CD14-positive monocyte (primary cell): ENCODE measurements around the gene CARD8. TPM values are rescaled to one million over a fixed set of nuclear protein-coding genes. Genes with fewer than 3 reads are reported as not detected.

Source experiments
- DNase-seq, 3 donors: peaks; one replicate each; pipeline ENCODE4 v3.0.0-alpha.2; 2011 to 2022
- H2AFZ ChIP-seq: 2 replicates; pipeline ENCODE4 v1.6.0; 2012; ENCODE audit warnings: mild to moderate bottlenecking, low read depth, low read length, inconsistent platforms; ENCODE audit not compliant: insufficient read depth, poor library complexity, severe bottlenecking
- H3K27ac ChIP-seq, 2 donors: 1 replicate in 1 of 2; 2 replicates in 1 of 2; pipeline ENCODE4 v1.5.1; 2012 to 2013; ENCODE audit warnings: low read length in 2 of 2, control low read depth in 1 of 2, inconsistent platforms in 1 of 2, low read depth in 1 of 2, mild to moderate bottlenecking in 1 of 2
- H3K27me3 ChIP-seq, 2 donors: one replicate each; pipeline versions ENCODE4 v1.6.0 to v1.6.1; 2011 to 2013; ENCODE audit warnings: low read length in 2 of 2; ENCODE audit not compliant: control insufficient read depth in 2 of 2, insufficient read depth in 2 of 2
- H3K36me3 ChIP-seq, 2 donors: replicated peaks in 1 of 2; 1 replicate in 1 of 2; 2 replicates in 1 of 2; pipeline versions ENCODE4 v1.5.1 to v1.6.1; 2012 to 2013; ENCODE audit warnings: low read length in 2 of 2, control low read depth in 1 of 2, inconsistent platforms in 1 of 2, mild to moderate bottlenecking in 1 of 2; ENCODE audit not compliant: insufficient read depth in 2 of 2, control insufficient read depth in 1 of 2
- H3K4me1 ChIP-seq, 2 donors: 1 replicate in 1 of 2; 2 replicates in 1 of 2; pipeline versions ENCODE4 v1.5.1 to v1.6.1; 2012 to 2013; ENCODE audit warnings: low read length in 2 of 2, control low read depth in 1 of 2, inconsistent platforms in 1 of 2, mild to moderate bottlenecking in 1 of 2, moderate library complexity in 1 of 2; ENCODE audit not compliant: insufficient read depth in 2 of 2, control insufficient read depth in 1 of 2
- H3K4me2 ChIP-seq: replicated peaks from 2 replicates; pipeline ENCODE3; 2012; ENCODE audit warnings: low read length, moderate library complexity, mild to moderate bottlenecking; ENCODE audit not compliant: poor library complexity, severe bottlenecking; ENCODE audit errors: extremely low read depth
- H3K4me3 ChIP-seq, 3 experiments: fragments of 200-600 bp in 1 of 3; sonication (generic) in 1 of 3; replicated peaks in 1 of 3; 1 replicate in 2 of 3; 2 replicates in 1 of 3; pipeline ENCODE4 v1.5.1; 2011 to 2013; ENCODE audit warnings: low read length in 3 of 3, mild to moderate bottlenecking in 3 of 3, control low read depth in 2 of 3, low read depth in 2 of 3, inconsistent platforms in 1 of 3, moderate library complexity in 1 of 3
- H3K79me2 ChIP-seq: 2 replicates; pipeline ENCODE4 v1.6.0; 2012; ENCODE audit warnings: mild to moderate bottlenecking, control low read depth, inconsistent platforms, low read length, moderate library complexity; ENCODE audit not compliant: insufficient read depth
- H3K9ac ChIP-seq: 2 replicates; pipeline ENCODE4 v1.6.0; 2017; ENCODE audit warnings: low read length, mild to moderate bottlenecking; ENCODE audit not compliant: insufficient read depth, poor library complexity, severe bottlenecking
- H3K9me3 ChIP-seq, 2 donors: replicated peaks in 1 of 2; 1 replicate in 1 of 2; 2 replicates in 1 of 2; pipeline versions ENCODE4 v1.5.1 to v1.6.1; 2012 to 2013; ENCODE audit warnings: low read length in 2 of 2, control low read depth in 1 of 2; ENCODE audit not compliant: control insufficient read depth in 1 of 2, insufficient read depth in 1 of 2
- H4K20me1 ChIP-seq: 2 replicates; pipeline ENCODE4 v1.6.0; 2012; ENCODE audit warnings: mild to moderate bottlenecking, low read length, control low read depth, moderate library complexity; ENCODE audit not compliant: insufficient read depth
- H3K27ac Mint-ChIP-seq, 7 donors: one replicate each; pipeline ENCODE4 v1.8.0; 2020; ENCODE audit warnings: mild to moderate bottlenecking in 7 of 7, mixed read lengths in 7 of 7, moderate library complexity in 6 of 7, inconsistent platforms in 2 of 7
- H3K27me3 Mint-ChIP-seq, 3 donors: one replicate each; pipeline ENCODE4 v1.8.0; 2021 to 2022; ENCODE audit warnings: low read depth in 3 of 3, mild to moderate bottlenecking in 3 of 3, mixed read lengths in 3 of 3, moderate library complexity in 3 of 3, inconsistent platforms in 1 of 3
- H3K36me3 Mint-ChIP-seq, 2 donors: one replicate each; pipeline ENCODE4 v1.8.0; 2020; ENCODE audit warnings: mixed read lengths in 2 of 2, inconsistent platforms in 1 of 2, mild to moderate bottlenecking in 1 of 2
- H3K4me1 Mint-ChIP-seq: one replicate; pipeline ENCODE4 v1.8.0; 2020; ENCODE audit warnings: mild to moderate bottlenecking, mixed read lengths
- H3K4me3 Mint-ChIP-seq, 2 donors: one replicate each; pipeline ENCODE4 v1.8.0; 2020; ENCODE audit warnings: mild to moderate bottlenecking in 2 of 2, mixed read lengths in 2 of 2, moderate library complexity in 1 of 2
- H3K9me3 Mint-ChIP-seq, 7 donors: one replicate each; pipeline ENCODE4 v1.8.0; 2020 to 2022; ENCODE audit warnings: mixed read lengths in 7 of 7, mild to moderate bottlenecking in 6 of 7, moderate library complexity in 6 of 7, inconsistent platforms in 2 of 7
- WGBS: methylation state at CpG from one replicate; pipeline ENCODE4 v1.1.5; 2013; ENCODE audit warnings: missing lambda C conversion rate; ENCODE audit not compliant: insufficient coverage; 5-methylcytosine and 5-hydroxymethylcytosine counted together
- intact Hi-C, 2 donors: fragments of 100-400 bp; cut with micrococcal nuclease; formaldehyde crosslinking; loops; one replicate each; pipeline versions ENCODE4 v1.15.0 to v1.15.1; 2023
- polyA plus RNA-seq, 3 donors: library from polyadenylated mRNA; depleted of rRNA in 1 of 3; unstranded in 2 of 3; stranded (reverse) in 1 of 3; fragments of 300-500 nt in 2 of 3; fragments of >200 nt in 1 of 3; fragmentation: Illumina TruSeq in 2 of 3; gene quantifications; 1 replicate in 2 of 3; 2 replicates in 1 of 3; pipeline ENCODE4 v1.2.3, GENCODE V29; 2012 to 2021
- TF ChIP-seq, protein P1 (sequence below): fragments of 200-600 bp; IDR thresholded peaks from one replicate; pipeline ENCODE4 v1.8.0; 2022; ENCODE audit warnings: antibody characterized with exemption, mild to moderate bottlenecking

The CARD8 gene
- polyA plus RNA-seq, 3 donors: 76.4 to 122 (median 90.9) TPM

DNA sequence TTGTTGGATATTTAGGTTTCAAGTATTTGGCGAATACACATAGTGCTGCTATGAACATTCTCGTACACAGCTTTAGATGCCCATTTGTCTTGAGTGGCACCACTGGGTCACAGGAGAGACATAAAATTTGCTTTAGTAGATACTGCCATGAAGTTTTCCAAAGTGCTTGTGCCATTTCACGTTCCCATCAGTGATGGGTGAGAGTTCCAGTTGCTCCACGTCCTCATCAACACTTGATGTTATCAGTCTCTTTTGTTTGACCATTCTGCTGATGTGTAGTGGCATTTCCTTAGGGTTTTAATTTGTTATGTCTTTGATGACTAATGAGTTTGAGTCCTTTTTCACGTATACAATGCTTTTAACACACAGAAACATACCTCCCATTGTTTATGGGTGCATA lies 74.2 kb downstream of the CARD8 start:
- 96% methylated on average over 3 of the region's 5 CpGs for WGBS
- no peaks in the 10 kb centered on the region for H3K4me1 Mint-ChIP-seq
- H3K9ac ChIP-seq: no peak overlapping the region
- TF ChIP-seq, protein P1, sequence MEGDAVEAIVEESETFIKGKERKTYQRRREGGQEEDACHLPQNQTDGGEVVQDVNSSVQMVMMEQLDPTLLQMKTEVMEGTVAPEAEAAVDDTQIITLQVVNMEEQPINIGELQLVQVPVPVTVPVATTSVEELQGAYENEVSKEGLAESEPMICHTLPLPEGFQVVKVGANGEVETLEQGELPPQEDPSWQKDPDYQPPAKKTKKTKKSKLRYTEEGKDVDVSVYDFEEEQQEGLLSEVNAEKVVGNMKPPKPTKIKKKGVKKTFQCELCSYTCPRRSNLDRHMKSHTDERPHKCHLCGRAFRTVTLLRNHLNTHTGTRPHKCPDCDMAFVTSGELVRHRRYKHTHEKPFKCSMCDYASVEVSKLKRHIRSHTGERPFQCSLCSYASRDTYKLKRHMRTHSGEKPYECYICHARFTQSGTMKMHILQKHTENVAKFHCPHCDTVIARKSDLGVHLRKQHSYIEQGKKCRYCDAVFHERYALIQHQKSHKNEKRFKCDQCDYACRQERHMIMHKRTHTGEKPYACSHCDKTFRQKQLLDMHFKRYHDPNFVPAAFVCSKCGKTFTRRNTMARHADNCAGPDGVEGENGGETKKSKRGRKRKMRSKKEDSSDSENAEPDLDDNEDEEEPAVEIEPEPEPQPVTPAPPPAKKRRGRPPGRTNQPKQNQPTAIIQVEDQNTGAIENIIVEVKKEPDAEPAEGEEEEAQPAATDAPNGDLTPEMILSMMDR: no peak
- no peak overlapping the region for H3K27ac ChIP-seq
- H3K36me3 Mint-ChIP-seq: peaks cover 11 to 26% of the 10 kb centered on the region in 2 donors
- H3K9me3 Mint-ChIP-seq: peaks cover 8 to 19% (median 12%) of the 10 kb centered on the region in 7 donors
- no peaks in the 10 kb centered on the region for H4K20me1 ChIP-seq
- intact Hi-C loops: no loop called here
- H3K27me3 ChIP-seq: no peaks in the 10 kb centered on the region
- H3K79me2 ChIP-seq: no peaks in the 10 kb centered on the region
- no peak overlapping the region for H3K27ac Mint-ChIP-seq
- peaks cover 0 to 5% (median 1%) of the 10 kb centered on the region in 3 donors for H3K27me3 Mint-ChIP-seq
- H3K4me3 Mint-ChIP-seq: no peak overlapping the region
- DNase-seq: no peak
- no peak overlapping the region for H3K4me2 ChIP-seq
- H2AFZ ChIP-seq: no peak overlapping the region
- peaks cover 0 to 25% of the 10 kb centered on the region in 2 donors for H3K36me3 ChIP-seq
- no peaks in the 10 kb centered on the region for H3K4me1 ChIP-seq
- H3K9me3 ChIP-seq: peaks cover 8 to 13% of the 10 kb centered on the region in 2 donors
- no peak overlapping the region for H3K4me3 ChIP-seq

DNA sequence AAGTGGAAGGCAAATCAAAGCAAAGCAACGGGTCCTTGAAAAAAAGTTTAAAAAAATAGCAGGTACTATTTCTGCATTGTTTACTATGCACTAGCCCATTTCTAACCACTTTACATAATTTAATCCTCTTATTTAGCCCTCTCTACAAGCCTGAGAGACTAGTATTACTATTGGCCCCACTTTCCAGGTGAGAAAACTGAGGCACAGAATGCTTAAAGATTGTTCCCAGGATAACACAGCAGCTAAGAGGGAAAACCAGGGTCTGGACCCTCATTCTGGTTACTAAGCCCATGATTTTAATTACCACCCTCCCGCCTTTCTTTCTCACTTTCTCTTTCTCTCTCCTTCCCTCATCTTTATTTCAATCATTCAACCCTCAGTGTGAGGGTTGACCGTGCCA lies 79.5 kb downstream of the CARD8 start:
- no peak overlapping the region for H2AFZ ChIP-seq
- peak overlapping the region in 2 of 7 donors; percentile 33 to 52 for H3K27ac Mint-ChIP-seq
- H3K27me3 Mint-ChIP-seq: peaks cover 0 to 2% (median 1%) of the 10 kb centered on the region in 3 donors
- DNase-seq: no peak
- no peak overlapping the region for H3K9ac ChIP-seq
- peaks cover 21% of the 10 kb centered on the region for H3K4me1 Mint-ChIP-seq
- no peaks in the 10 kb centered on the region for H3K27me3 ChIP-seq
- H3K79me2 ChIP-seq: peaks cover 6% of the 10 kb centered on the region
- H3K4me3 Mint-ChIP-seq: peak overlapping the region in 1 of 2 donors; percentile 10
- WGBS: 100% methylated on average over 1 of the region's 3 CpGs
- H3K27ac ChIP-seq: no peak overlapping the region
- H3K4me2 ChIP-seq: no peak overlapping the region
- no peaks in the 10 kb centered on the region for H4K20me1 ChIP-seq
- peaks cover 2% of the 10 kb centered on the region in 2 donors for H3K9me3 ChIP-seq
- H3K36me3 ChIP-seq: peaks cover 11 to 34% of the 10 kb centered on the region in 2 donors
- H3K36me3 Mint-ChIP-seq: peaks cover 28 to 34% of the 10 kb centered on the region in 2 donors
- intact Hi-C loops: no loop called here
- TF ChIP-seq, protein P1: no peak
- H3K4me1 ChIP-seq: peaks cover 3 to 4% of the 10 kb centered on the region in 2 donors
- H3K4me3 ChIP-seq: no peak overlapping the region
- peaks cover 4 to 9% (median 7%) of the 10 kb centered on the region in 7 donors for H3K9me3 Mint-ChIP-seq
